Right atrium auricular region (tissue), 2 donors: ENCODE data around the gene CENPM. TPM values are rescaled to one million over a fixed set of nuclear protein-coding genes. Genes with fewer than 3 reads are reported as not detected.

Source experiments
- DNase-seq: peaks from one replicate; pipeline ENCODE4 v3.0.0-alpha.2; 2019; ENCODE audit warnings: low spot score
- H3K27ac ChIP-seq, 2 donors: fragments of 200-600 bp; sonication (generic); 1 replicate in 1 of 2; 2 replicates in 1 of 2; pipeline ENCODE4 v1.5.1; 2016 to 2019
- H3K27me3 ChIP-seq, 2 donors: fragments of 200-600 bp; sonication (generic); one replicate each; pipeline versions ENCODE4 v1.5.1 to v1.6.0; 2017 to 2019
- H3K36me3 ChIP-seq: fragments of 200-600 bp; sonication (generic); one replicate; pipeline ENCODE4 v1.5.1; 2016
- H3K4me1 ChIP-seq, 2 donors: fragments of 200-600 bp; sonication (generic); one replicate each; pipeline versions ENCODE4 v1.5.1 to v1.6.0; 2017 to 2019
- H3K4me3 ChIP-seq, 2 donors: fragments of 200-600 bp; sonication (generic); 1 replicate in 1 of 2; 2 replicates in 1 of 2; pipeline ENCODE4 v1.5.1; 2017 to 2019; ENCODE audit warnings: mild to moderate bottlenecking in 1 of 2, moderate library complexity in 1 of 2
- H3K9me3 ChIP-seq, 2 donors: fragments of 200-600 bp; sonication (generic); one replicate each; pipeline ENCODE4 v1.5.1; 2019
- total RNA-seq, 2 donors: library from RNA; depleted of rRNA; stranded (reverse); fragments of >200 nt; gene quantifications; one replicate each; pipeline ENCODE4 v1.1.0, GENCODE V29; 2016
- TF ChIP-seq, protein P1 (sequence below), 2 donors: fragments of 200-600 bp; sonication (generic); IDR thresholded peaks; one replicate each; pipeline ENCODE4 v1.5.1; 2019; ENCODE audit warnings: antibody characterized with exemption in 2 of 2

Gene CENPM
- total RNA-seq, 2 donors from 2014 or later, result not detected

DNA sequence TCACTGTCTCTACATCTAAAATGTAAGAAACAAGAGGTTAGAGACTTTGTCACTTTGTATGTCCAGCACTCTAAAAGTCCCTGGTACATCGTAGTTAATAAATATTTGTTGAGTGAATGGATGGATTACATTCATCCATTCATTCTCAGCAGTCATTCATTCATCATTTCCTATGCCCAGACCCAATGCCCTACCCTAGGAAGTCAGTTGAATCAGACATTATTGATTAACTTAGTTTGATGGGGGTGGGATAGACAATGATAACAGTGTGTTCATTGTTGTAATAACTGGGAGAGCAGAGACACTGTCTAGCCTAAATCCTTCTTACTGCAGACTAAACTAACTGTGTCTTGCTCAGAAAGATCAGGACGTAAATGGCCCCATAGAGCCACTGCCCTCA lies 1.2 kb upstream of the CENPM start:
- DNase-seq, result no peak
- H3K27ac ChIP-seq, result no peak overlapping the region
- H3K4me3 ChIP-seq, result no peak overlapping the region
- H3K9me3 ChIP-seq, result no peaks in the 10 kb centered on the region
- no peaks in the 10 kb centered on the region for H3K36me3 ChIP-seq
- peaks cover 0 to 8% of the 10 kb centered on the region in 2 donors for H3K4me1 ChIP-seq
- no peaks in the 10 kb centered on the region for H3K27me3 ChIP-seq
- TF ChIP-seq, protein P1, sequence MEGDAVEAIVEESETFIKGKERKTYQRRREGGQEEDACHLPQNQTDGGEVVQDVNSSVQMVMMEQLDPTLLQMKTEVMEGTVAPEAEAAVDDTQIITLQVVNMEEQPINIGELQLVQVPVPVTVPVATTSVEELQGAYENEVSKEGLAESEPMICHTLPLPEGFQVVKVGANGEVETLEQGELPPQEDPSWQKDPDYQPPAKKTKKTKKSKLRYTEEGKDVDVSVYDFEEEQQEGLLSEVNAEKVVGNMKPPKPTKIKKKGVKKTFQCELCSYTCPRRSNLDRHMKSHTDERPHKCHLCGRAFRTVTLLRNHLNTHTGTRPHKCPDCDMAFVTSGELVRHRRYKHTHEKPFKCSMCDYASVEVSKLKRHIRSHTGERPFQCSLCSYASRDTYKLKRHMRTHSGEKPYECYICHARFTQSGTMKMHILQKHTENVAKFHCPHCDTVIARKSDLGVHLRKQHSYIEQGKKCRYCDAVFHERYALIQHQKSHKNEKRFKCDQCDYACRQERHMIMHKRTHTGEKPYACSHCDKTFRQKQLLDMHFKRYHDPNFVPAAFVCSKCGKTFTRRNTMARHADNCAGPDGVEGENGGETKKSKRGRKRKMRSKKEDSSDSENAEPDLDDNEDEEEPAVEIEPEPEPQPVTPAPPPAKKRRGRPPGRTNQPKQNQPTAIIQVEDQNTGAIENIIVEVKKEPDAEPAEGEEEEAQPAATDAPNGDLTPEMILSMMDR (IDR thresholded peaks at IDR 0.05), result no peak

DNA sequence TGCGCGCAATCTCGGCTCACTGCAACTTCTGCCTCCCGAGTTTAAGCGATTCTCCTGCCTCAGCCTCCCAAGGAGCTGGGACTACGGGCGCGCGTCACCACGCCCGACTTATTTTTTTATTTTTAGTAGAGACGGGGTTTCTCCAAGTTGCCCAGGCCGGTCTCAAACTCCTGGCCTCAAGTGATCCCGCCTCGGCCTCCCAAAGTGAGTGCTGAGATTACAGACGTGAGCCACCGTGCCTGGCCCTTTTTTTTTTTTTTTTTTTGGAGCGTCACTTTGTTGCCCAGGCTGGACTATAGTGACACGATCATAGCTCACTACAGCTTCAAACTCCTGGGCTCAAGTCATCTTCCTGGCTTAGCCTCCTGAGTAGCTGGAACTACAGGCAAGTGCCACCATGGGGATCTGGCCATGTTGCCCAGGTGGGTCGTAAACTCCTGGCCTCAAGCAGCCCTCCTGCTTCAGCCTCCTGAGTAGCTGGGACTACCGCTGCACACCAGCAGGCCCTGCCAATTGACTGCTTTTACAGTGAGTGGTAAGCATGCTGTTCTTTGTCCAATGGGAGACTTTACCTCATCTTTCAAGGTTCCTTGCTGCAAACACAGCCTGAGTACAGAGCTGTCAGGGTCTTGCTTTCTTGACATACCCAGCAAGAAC lies 600 bp upstream of the CENPM start:
- peak overlapping the region; percentile 7 to 45 for H3K27ac ChIP-seq
- no peak for DNase-seq
- no peaks in the 10 kb centered on the region for H3K27me3 ChIP-seq
- peaks cover 0 to 8% of the 10 kb centered on the region in 2 donors for H3K4me1 ChIP-seq
- TF ChIP-seq, protein P1 (IDR thresholded peaks at IDR 0.05), result no peak
- peak overlapping the region in 1 of 2 donors; percentile 73 for H3K4me3 ChIP-seq
- H3K9me3 ChIP-seq, result no peaks in the 10 kb centered on the region
- no peaks in the 10 kb centered on the region for H3K36me3 ChIP-seq

DNA sequence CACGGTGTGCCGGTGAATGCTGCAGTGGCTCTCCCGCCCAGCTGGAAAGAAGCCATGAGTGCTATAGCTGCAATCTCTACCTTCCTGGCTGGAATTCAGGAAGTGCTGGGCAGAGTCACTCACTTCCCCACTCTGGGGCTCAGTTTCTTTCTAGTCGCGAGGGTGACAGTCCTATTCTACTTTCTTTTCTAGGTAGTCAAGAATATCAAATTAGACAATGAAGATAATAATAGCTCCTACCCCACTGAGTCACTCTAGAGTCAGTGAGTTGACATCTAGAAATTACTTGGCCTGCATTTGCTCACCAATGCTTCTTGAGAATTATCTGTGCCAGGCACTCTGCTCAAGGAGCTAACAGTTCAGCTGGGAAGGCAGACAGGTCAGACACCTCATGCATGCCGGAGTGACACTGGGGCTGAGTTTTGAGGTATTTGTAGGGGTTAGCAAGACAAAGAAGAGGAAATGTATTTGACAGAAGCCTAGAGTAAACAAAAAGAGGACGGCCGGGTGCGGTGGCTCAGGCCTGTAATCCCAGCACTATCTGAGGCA lies 3.2 kb downstream of the CENPM start:
- Histone ChIP-seq H3K36me3 (no peaks in the 10 kb centered on the region), H3K9me3 (no peaks in the 10 kb centered on the region), H3K4me1 (peaks cover 0 to 31% of the 10 kb centered on the region in 2 donors), H3K27me3 (no peaks in the 10 kb centered on the region), H3K4me3 (no peak overlapping the region), H3K27ac (no peak overlapping the region)
- TF ChIP-seq, protein P1 (IDR thresholded peaks at IDR 0.05), result no peak
- DNase-seq, result no peak

DNA sequence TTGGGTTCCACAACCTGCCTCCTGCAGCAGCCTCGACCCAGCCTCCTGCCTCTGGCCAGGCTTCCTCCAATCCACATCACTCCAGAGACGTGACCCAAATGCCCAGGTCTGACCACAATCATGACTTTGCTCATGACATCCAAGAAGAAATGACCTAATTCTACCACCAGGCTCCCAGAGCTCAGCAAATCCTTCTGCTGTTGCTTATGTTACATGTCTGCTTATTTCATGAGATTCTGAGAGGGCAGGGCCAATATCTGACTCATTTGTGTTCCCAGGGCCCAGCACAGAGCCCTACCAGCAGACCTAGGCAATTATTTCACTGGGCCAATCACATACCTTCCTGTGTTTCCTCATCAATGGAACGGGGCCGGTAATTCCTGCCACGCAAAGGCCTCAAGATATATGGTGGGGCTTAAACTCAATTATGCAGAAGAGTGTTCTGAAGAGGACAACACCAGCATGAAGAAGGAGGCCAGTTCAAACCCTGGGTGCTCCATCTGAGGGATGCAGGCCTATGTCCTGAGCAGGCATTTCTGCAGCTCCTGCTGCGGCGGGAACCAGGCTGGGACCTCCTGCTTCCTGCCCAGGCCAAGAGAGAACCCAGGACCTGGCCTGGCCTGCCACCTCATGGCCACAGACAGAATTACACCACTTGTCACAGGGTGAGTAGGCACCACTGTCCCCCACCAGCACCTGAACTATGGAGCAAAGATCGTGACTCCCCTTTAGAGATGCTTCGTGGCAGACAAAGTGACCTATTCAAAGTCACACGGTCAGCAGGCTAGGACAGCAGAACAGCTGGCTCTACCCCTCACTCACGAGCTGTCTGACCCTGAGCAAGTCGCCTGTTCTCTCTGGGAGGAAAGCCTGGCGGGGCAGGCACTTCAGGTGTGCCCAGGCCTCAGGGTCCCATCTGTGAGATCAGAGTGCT lies 5.9 kb downstream of the CENPM start:
- Histone ChIP-seq H3K9me3 (no peaks in the 10 kb centered on the region), H3K27me3 (no peaks in the 10 kb centered on the region), H3K36me3 (no peaks in the 10 kb centered on the region), H3K4me1 (peaks cover 0 to 30% of the 10 kb centered on the region in 2 donors), H3K27ac (peak overlapping the region; percentile 8 to 35), H3K4me3 (no peak overlapping the region)
- TF ChIP-seq, protein P1 (IDR thresholded peaks at IDR 0.05), result peak; percentile 87 to 97
- DNase-seq, result peak; percentile 87

DNA sequence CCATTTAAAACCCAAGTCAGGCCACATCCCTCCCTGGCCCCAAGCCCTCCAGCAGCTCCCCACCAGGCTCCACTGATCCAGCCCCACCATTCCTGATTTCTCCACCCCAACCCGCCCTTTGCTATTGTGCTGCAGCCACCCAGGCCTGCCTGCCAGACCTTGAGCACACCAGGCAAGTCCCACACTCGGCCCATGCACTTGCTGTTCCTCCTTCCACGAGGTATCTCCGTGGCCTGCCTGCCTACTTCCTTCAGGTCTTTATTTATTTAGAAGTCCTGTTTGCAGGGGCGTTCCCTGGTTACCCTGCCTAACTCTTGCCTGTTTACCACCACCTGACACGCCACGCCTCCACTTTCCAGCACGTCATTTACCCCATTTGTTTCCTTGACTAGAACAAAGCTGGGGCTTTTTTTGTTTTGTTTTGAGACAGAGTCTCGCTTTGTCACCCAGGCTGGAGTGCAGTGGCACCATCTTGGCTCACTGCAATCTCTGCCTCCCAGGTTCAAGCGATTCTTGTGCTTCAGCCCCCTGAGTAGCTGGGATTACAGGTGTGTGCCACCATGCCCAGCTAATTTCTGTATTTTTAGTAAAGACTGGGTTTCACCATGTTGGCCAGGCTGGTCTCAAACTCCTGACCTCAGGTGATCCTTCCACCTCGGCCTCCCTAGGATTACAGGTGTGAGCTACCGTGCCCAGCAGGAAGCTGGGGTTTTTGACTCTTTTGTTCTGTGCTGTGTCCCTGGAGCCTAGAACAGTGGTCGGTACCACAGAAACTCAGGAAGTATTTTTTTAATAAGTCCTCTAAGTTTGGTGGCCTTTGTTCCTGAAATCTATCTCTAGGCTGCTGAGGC lies 6.7 kb downstream of the CENPM start:
- Histone ChIP-seq H3K9me3 (no peaks in the 10 kb centered on the region), H3K36me3 (no peaks in the 10 kb centered on the region), H3K27ac (peak overlapping the region; percentile 8 to 35), H3K4me3 (no peak overlapping the region), H3K4me1 (peaks cover 0 to 32% of the 10 kb centered on the region in 2 donors), H3K27me3 (no peaks in the 10 kb centered on the region)
- DNase-seq, result peak; percentile 63
- TF ChIP-seq, protein P1 (IDR thresholded peaks at IDR 0.05), result no peak
